ENCODE data around the gene MT2A. TPM values are rescaled to one million over a fixed set of nuclear protein-coding genes. Genes with fewer than 3 reads are reported as not detected.

MT2A gene
- total and polyA plus RNA-seq, 2 of the 13 experiments (the other 11 are each of a cell fraction or from before 2014, with no cell fraction given): 135 to 371 TPM

DNA sequence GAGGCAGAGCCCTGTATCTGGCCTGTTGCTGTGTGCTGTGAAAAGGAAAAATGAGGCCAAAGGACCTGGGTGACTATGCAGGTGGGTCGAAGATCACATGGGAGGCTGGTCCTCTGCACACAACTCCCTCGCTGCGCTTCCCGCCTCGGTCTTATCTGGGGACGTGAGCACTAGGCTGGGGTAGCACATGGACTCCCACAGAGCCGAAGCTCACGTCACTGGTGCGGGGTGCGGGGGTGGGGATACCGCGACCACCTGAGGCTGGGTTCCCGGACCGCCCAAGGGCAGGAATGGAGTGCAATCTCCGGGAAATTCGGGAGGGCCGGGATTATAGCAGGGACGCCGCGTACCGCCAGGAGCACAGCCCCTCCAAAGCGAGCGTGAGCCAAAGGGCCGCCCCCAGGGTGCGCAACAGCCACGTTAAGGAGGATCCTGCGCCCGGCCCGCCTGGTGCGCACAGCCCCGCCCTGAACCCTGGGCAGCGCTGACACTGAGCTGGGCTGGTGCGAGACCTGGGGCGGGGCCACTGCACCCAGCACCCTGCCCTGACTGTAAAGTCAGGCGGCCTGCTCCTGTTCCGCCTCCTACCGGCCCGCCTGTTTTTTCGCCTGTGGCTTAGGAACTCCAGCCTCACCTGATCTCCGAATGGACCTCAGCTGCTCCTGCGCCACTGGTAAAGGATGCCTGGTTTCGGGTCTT, 34.8 kb downstream of the MT2A start (continued):
- TF ChIP-seq, protein P1, sequence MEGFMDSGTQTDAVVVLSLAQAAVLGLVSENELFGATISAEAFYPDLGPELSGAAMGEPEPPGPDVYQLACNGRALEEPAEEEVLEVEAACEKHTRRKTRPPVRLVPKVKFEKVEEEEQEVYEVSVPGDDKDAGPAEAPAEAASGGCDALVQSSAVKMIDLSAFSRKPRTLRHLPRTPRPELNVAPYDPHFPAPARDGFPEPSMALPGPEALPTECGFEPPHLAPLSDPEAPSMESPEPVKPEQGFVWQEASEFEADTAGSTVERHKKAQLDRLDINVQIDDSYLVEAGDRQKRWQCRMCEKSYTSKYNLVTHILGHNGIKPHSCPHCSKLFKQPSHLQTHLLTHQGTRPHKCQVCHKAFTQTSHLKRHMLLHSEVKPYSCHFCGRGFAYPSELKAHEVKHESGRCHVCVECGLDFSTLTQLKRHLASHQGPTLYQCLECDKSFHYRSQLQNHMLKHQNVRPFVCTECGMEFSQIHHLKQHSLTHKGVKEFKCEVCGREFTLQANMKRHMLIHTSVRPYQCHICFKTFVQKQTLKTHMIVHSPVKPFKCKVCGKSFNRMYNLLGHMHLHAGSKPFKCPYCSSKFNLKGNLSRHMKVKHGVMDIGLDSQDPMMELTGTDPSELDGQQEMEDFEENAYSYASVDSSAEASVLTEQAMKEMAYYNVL (CRISPR knock-in tag; IDR thresholded peaks at IDR 0.05; ENCODE audit: borderline replicate concordance): peak; percentile 64
- no peak for TF ChIP-seq IRX3 (CRISPR knock-in tag; IDR thresholded peaks at IDR 0.05; ENCODE audit: borderline replicate concordance, low read depth)
- no peak for TF ChIP-seq NBN (conservative IDR thresholded peaks at IDR 0.05)
- TF ChIP-seq RFX3 (CRISPR knock-in tag; IDR thresholded peaks at IDR 0.05): no peak
- TF ChIP-seq ZBTB42 (CRISPR knock-in tag; IDR thresholded peaks at IDR 0.05): no peak
- no peak for TF ChIP-seq ZNF556 (CRISPR knock-in tag; IDR thresholded peaks at IDR 0.05; ENCODE audit: borderline replicate concordance)
- no peak for TF ChIP-seq HNRNPH1 (optimal IDR thresholded peaks at IDR 0.05; ENCODE audit: low read depth, low read length)
- no peak; the same call in 1 of the 2 replicates for TF ChIP-seq ZNF788 (CRISPR knock-in tag; IDR thresholded peaks at IDR 0.05; ENCODE audit: borderline replicate concordance)
- no peak for TF ChIP-seq ZNF264 (CRISPR knock-in tag; IDR thresholded peaks at IDR 0.05)
- TF ChIP-seq NCOR1 (IDR thresholded peaks at IDR 0.05; ENCODE audit: borderline replicate concordance, low read length): no peak
- TF ChIP-seq, protein P2, sequence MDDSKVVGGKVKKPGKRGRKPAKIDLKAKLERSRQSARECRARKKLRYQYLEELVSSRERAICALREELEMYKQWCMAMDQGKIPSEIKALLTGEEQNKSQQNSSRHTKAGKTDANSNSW (CRISPR knock-in tag; IDR thresholded peaks at IDR 0.05; ENCODE audit: borderline replicate concordance): no peak
- no peak for TF ChIP-seq GZF1 (CRISPR knock-in tag; IDR thresholded peaks at IDR 0.05)
- TF ChIP-seq ZNF720 (CRISPR knock-in tag; IDR thresholded peaks at IDR 0.05): no peak
- TF ChIP-seq, protein P3, sequence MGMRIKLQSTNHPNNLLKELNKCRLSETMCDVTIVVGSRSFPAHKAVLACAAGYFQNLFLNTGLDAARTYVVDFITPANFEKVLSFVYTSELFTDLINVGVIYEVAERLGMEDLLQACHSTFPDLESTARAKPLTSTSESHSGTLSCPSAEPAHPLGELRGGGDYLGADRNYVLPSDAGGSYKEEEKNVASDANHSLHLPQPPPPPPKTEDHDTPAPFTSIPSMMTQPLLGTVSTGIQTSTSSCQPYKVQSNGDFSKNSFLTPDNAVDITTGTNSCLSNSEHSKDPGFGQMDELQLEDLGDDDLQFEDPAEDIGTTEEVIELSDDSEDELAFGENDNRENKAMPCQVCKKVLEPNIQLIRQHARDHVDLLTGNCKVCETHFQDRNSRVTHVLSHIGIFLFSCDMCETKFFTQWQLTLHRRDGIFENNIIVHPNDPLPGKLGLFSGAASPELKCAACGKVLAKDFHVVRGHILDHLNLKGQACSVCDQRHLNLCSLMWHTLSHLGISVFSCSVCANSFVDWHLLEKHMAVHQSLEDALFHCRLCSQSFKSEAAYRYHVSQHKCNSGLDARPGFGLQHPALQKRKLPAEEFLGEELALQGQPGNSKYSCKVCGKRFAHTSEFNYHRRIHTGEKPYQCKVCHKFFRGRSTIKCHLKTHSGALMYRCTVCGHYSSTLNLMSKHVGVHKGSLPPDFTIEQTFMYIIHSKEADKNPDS (CRISPR knock-in tag; IDR thresholded peaks at IDR 0.05): no peak
- TF ChIP-seq GATAD1 (CRISPR knock-in tag; IDR thresholded peaks at IDR 0.05): no peak
- TF ChIP-seq, protein P4, sequence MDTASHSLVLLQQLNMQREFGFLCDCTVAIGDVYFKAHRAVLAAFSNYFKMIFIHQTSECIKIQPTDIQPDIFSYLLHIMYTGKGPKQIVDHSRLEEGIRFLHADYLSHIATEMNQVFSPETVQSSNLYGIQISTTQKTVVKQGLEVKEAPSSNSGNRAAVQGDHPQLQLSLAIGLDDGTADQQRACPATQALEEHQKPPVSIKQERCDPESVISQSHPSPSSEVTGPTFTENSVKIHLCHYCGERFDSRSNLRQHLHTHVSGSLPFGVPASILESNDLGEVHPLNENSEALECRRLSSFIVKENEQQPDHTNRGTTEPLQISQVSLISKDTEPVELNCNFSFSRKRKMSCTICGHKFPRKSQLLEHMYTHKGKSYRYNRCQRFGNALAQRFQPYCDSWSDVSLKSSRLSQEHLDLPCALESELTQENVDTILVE (CRISPR knock-in tag; IDR thresholded peaks at IDR 0.05): no peak
- no peak for TF ChIP-seq RARG (CRISPR knock-in tag; IDR thresholded peaks at IDR 0.05; ENCODE audit: low read depth)
- TF ChIP-seq BHLHE40 (IDR thresholded peaks at IDR 0.05; ENCODE audit: low read length): no peak
- TF ChIP-seq, protein P5, sequence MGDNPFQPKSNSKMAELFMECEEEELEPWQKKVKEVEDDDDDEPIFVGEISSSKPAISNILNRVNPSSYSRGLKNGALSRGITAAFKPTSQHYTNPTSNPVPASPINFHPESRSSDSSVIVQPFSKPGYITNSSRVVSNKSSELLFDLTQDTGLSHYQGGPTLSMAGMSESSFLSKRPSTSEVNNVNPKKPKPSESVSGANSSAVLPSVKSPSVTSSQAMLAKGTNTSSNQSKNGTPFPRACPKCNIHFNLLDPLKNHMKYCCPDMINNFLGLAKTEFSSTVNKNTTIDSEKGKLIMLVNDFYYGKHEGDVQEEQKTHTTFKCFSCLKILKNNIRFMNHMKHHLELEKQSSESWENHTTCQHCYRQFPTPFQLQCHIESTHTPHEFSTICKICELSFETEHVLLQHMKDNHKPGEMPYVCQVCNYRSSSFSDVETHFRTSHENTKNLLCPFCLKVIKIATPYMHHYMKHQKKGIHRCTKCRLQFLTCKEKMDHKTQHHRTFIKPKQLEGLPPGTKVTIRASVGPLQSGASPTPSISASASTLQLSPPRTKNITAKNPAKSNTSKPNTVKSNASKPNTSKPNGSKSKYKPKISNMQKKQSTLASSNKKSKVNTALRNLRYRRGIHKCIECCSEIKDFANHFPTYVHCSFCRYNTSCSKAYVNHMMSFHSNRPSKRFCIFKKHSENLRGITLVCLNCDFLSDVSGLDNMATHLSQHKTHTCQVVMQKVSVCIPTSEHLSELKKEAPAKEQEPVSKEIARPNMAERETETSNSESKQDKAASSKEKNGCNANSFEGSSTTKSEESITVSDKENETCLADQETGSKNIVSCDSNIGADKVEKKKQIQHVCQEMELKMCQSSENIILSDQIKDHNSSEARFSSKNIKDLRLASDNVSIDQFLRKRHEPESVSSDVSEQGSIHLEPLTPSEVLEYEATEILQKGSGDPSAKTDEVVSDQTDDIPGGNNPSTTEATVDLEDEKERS (CRISPR knock-in tag; IDR thresholded peaks at IDR 0.05): no peak
- TF ChIP-seq RBM22 (optimal IDR thresholded peaks at IDR 0.05; ENCODE audit: low read length): no peak
- TF ChIP-seq SIN3A (IDR thresholded peaks at IDR 0.05; ENCODE audit: borderline replicate concordance, low read depth, low read length): no peak
- TF ChIP-seq TBX3 (IDR thresholded peaks at IDR 0.05; ENCODE audit: borderline replicate concordance): no peak
- no peak for TF ChIP-seq ZNF263 (CRISPR knock-in tag; IDR thresholded peaks at IDR 0.05)
